ENCODE results near the gene ROR1.

DNA sequence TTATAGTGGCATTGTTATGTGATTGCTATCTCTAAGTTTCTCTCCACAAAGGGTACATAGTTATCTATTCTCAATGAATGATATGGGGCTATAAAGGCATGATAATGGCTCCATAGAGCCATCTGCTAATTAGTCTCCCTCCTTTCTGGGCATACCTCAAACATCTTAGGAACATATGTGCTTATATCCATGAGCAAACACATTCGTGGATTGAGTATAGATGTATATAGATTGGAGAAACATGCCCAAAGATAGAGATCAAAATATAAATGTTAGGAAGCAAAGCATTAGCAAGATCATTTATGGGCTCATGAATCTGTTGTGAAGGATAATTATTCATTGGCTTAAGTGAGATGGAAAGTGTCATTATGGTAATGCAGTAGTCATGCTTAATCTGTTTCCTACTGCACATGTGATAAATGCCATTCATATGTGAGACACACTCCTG, 273.8 kb downstream of the ROR1 start:
- TF ChIP-seq, protein P1, sequence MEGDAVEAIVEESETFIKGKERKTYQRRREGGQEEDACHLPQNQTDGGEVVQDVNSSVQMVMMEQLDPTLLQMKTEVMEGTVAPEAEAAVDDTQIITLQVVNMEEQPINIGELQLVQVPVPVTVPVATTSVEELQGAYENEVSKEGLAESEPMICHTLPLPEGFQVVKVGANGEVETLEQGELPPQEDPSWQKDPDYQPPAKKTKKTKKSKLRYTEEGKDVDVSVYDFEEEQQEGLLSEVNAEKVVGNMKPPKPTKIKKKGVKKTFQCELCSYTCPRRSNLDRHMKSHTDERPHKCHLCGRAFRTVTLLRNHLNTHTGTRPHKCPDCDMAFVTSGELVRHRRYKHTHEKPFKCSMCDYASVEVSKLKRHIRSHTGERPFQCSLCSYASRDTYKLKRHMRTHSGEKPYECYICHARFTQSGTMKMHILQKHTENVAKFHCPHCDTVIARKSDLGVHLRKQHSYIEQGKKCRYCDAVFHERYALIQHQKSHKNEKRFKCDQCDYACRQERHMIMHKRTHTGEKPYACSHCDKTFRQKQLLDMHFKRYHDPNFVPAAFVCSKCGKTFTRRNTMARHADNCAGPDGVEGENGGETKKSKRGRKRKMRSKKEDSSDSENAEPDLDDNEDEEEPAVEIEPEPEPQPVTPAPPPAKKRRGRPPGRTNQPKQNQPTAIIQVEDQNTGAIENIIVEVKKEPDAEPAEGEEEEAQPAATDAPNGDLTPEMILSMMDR (IDR thresholded peaks at IDR 0.05) = no peak
- TF ChIP-seq POLR2A (IDR thresholded peaks at IDR 0.05) (no peak), EP300 (IDR thresholded peaks at IDR 0.05) (no peak)
